ENCODE measurements around the gene KRT4. TPM values are rescaled to one million over a fixed set of nuclear protein-coding genes. Genes with fewer than 3 reads are reported as not detected.

Gene KRT4
- polyA plus RNA-seq, 6 donors from 2014 or later = not detected

- ATAC-seq (ENCODE audit: low read depth in 2 of 2) = no peak
- no peak overlapping the region for H3K4me3 Mint-ChIP-seq
- no peak for DNase-seq
- H3K27ac Mint-ChIP-seq = no peak overlapping the region
- H3K27me3 Mint-ChIP-seq = peaks cover 13 to 64% (median 19%) of the 10 kb centered on the region in 3 donors
- no peaks in the 10 kb centered on the region for H3K4me1 Mint-ChIP-seq
- H3K9me3 Mint-ChIP-seq = no peaks in the 10 kb centered on the region
- H3K36me3 Mint-ChIP-seq = no peaks in the 10 kb centered on the region
Observed at GRCh38 chr12:52823761-52824450, 10.0 kb upstream of the KRT4 start.

DNA sequence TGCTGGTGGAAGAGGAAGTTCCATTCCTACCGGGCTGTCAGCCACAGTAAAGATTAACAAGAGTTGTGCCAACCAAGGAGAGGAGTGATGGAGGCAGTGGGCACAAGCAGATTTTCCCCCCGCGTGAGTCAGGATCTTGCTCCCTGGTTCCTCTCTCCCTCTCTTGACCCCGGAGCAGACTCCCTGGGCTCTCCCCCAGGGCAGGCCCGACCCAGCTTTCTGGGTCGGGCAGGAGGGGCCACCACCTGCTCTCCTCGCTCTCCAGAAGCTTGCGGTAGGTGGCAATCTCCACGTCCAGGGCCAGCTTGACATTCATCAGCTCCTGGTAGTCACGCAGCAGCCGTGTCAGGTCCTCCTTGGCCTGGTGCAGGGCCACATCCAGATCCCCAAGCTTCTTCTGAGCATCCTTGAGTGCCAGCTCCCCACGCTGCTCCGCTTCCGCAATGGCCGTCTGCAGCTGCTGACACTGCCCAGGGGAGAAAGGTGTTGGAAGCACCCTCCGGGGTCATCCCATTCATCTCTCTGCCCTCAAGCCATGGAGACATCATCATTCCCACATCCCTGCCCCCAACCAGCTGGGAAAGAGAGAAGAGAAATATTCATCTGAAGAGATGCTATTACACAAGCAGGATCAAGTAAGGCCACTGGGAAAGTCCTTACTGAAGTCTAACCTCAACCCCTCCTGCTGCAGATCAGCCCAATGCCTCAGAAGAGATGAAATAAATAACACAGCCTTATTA, 9.0 kb upstream of the KRT4 start:
- Mint-ChIP-seq H3K27me3 (peaks cover 17 to 74% (median 29%) of the 10 kb centered on the region in 3 donors), H3K36me3 (no peaks in the 10 kb centered on the region), H3K27ac (no peak overlapping the region), H3K4me3 (no peak overlapping the region), H3K4me1 (no peaks in the 10 kb centered on the region), H3K9me3 (no peaks in the 10 kb centered on the region)
- DNase-seq (no peak), ATAC-seq (ENCODE audit: low read depth in 2 of 2) (no peak)

DNA sequence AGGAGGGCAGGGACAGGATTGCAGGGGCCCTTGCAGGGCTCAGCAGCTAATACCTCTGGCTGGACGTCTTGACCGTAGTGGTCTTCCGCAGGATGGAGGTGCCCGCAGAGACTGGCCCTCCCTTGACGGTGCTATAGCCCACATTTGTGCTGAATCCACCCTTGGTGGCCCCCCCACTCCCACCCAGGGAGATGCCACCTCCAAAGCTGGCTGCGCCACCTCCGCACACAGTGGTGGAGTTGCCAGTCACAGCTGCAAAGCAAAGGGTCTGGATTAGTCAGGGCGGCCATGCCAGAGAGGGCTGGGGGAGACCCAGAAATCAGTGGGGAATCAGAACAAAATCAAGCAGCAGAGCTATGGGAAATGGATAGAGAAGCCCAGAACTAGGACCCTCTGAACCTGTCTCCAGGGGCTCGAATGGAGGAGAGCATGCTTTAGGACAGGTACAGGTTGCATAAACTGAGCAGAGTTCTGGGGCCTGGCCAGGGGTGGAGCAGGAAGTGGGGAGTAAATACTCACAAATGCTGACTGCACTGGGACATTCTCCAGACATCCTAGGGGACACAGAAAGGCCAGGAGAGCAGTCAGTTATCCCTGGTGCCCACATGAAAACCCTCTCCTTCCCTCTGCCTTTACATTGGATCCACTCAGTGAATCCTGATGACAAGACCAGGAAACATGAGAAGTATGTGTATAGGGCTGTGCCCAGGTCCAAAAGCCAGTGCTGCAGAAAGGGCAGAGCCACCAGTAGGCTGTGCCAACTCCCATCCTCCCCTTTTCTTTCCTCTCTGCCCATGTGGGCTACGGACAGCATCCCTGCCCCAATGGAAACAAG, 8.1 kb upstream of the KRT4 start:
- no peak overlapping the region for H3K4me3 Mint-ChIP-seq
- peaks cover 16 to 77% (median 31%) of the 10 kb centered on the region in 3 donors for H3K27me3 Mint-ChIP-seq
- no peaks in the 10 kb centered on the region for H3K36me3 Mint-ChIP-seq

DNA sequence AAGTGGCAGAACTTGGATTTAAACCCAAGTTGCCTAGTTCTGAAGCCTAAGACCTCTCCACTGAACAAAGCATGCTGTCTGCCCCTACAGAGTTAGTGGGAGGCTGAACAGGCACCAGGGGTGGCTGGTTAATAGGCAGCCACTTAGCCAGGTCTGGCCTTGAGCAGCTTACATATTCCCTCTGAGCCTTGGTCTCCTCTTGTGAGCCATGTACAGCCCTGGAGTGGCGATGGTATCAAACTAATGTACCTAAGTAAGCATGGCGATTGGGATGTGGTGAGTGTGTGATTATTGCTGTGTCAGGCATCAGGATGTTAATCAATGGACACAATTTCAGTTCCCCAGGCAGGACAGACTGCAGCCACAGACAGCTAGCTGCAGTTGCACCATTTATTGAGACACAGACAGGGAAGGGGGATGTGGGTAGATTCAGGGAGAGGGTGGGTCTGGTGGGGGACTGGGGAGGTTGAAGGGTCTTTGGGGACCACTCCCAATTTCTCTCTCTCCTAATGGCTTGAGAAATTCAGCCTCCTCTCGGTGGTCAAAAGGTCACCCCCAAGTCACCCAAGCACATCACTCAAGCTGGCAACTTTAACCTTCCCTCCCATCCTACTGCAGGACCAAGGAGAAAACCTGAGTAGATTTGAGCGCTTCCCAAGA, 7.3 kb upstream of the KRT4 start:
- Mint-ChIP-seq H3K4me3 (no peak overlapping the region), H3K27me3 (peaks cover 12 to 70% (median 28%) of the 10 kb centered on the region in 3 donors), H3K36me3 (no peaks in the 10 kb centered on the region), H3K9me3 (no peaks in the 10 kb centered on the region), H3K27ac (no peak overlapping the region), H3K4me1 (no peaks in the 10 kb centered on the region)
- ATAC-seq (ENCODE audit: low read depth in 2 of 2) (no peak), DNase-seq (no peak)

More for the DNA sequence above, 8.1 kb upstream of the KRT4 start:
- DNase-seq (no peak), ATAC-seq (ENCODE audit: low read depth in 2 of 2) (no peak)
- H3K4me1 Mint-ChIP-seq = no peaks in the 10 kb centered on the region
- no peak overlapping the region for H3K27ac Mint-ChIP-seq
- no peaks in the 10 kb centered on the region for H3K9me3 Mint-ChIP-seq

DNA sequence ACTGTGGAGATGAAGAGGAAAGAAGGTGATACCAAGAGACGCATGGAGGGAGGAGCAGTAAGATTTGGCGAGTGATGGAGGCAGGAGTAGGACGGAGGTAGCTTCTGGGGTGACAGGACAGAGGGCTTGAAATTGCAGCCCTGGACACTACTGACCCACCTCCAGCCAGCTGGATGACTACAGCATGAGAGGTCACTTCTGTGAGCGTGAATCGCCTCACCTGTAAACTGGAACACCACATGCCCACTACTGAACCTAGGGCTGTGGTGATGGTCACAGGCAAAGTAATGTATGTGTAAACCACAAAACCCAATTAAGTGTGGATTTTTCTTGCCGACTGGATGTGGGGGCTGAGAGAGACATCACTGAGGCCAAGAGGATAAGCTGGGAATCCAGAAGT, 6.6 kb upstream of the KRT4 start:
- Mint-ChIP-seq H3K27me3 (peaks cover 12 to 63% (median 28%) of the 10 kb centered on the region in 3 donors), H3K4me1 (no peaks in the 10 kb centered on the region), H3K4me3 (no peak overlapping the region), H3K36me3 (no peaks in the 10 kb centered on the region), H3K27ac (peak overlapping the region in 1 of 6 donors; percentile 54), H3K9me3 (no peaks in the 10 kb centered on the region)
- no peak for DNase-seq
- no peak for ATAC-seq (ENCODE audit: low read depth in 2 of 2)

- Mint-ChIP-seq H3K27me3 (peaks cover 12 to 57% (median 28%) of the 10 kb centered on the region in 3 donors), H3K36me3 (no peaks in the 10 kb centered on the region)
- DNase-seq = no peak
Observed at GRCh38 chr12:52819731-52820510, 6.0 kb upstream of the KRT4 start.

DNA sequence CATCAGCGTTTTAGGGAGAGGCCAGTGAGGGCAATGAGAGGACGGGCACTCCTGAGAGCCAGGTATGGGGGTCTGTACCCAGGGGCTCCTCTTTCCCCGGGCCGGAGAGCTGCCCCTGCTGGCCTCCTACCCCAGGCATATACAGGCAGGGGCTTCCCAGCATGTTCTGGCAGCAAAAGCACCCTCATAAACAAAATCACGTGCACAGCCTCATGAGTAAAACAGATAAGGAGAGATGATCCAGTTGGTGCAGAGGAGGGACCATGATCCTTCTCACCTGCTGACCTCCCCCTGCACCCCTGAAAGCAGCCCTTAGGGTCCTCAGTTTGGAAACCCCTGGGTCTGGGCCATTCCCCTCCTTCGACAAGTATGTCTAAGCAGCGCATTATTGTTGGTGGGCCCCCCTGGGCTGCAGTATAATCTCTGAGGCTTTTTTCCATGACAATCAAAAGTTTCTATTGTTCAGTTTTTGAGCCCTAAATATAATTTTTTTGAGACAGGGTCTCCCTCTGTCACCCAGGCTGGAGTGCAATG, 5.0 kb upstream of the KRT4 start:
- Mint-ChIP-seq H3K4me3 (no peak overlapping the region), H3K36me3 (no peaks in the 10 kb centered on the region), H3K27ac (no peak overlapping the region), H3K27me3 (peaks cover 12 to 62% (median 28%) of the 10 kb centered on the region in 3 donors), H3K4me1 (no peaks in the 10 kb centered on the region), H3K9me3 (no peaks in the 10 kb centered on the region)
- ATAC-seq (ENCODE audit: low read depth in 2 of 2) = no peak
- no peak for DNase-seq

More at GRCh38 chr12:52819731-52820510, 6.0 kb upstream of the KRT4 start:
- H3K9me3 Mint-ChIP-seq = no peaks in the 10 kb centered on the region
- no peak for ATAC-seq (ENCODE audit: low read depth in 2 of 2)
- no peak overlapping the region for H3K4me3 Mint-ChIP-seq
- no peak overlapping the region for H3K27ac Mint-ChIP-seq
- H3K4me1 Mint-ChIP-seq = no peaks in the 10 kb centered on the region

- Mint-ChIP-seq H3K36me3 (no peaks in the 10 kb centered on the region), H3K4me3 (no peak overlapping the region), H3K27ac (no peak overlapping the region), H3K9me3 (no peaks in the 10 kb centered on the region), H3K27me3 (peaks cover 12 to 61% (median 28%) of the 10 kb centered on the region in 3 donors), H3K4me1 (no peaks in the 10 kb centered on the region)
- DNase-seq (no peak), ATAC-seq (ENCODE audit: low read depth in 2 of 2) (no peak)
Observed at GRCh38 chr12:52818388-52818787, 4.5 kb upstream of the KRT4 start.

DNA sequence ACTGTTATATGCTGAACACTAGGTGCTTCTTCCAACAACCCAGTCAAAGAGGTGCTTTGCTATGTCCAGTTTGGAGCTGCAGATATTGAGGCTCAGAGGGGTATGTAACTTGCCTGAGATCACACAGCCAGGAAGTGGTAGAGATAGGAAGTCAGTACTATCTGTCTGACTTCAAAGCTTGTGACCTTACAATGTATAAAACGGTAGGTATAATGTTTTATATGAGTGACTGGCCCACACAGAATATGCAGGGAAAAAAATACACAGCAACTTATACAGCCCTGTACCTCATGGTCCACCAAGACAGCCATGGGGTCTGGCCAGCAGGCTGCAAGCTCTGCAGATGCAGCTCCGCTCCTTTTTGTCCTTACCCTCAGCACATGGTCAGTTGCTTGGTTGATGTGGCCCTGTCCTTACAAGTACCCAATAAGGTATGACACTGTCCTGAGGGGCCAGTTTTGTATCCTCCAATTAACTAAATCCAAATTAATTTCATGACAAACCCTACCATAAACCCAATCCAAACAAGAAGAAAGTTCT, 3.9 kb upstream of the KRT4 start:
- Mint-ChIP-seq H3K27ac (no peak overlapping the region), H3K4me3 (no peak overlapping the region), H3K27me3 (peaks cover 12 to 55% (median 28%) of the 10 kb centered on the region in 3 donors), H3K9me3 (no peaks in the 10 kb centered on the region), H3K36me3 (no peaks in the 10 kb centered on the region), H3K4me1 (no peaks in the 10 kb centered on the region)
- no peak for ATAC-seq (ENCODE audit: low read depth in 2 of 2)
- DNase-seq = no peak

- Mint-ChIP-seq H3K36me3 (no peaks in the 10 kb centered on the region), H3K27ac (no peak overlapping the region), H3K4me1 (no peaks in the 10 kb centered on the region), H3K4me3 (no peak overlapping the region), H3K27me3 (peaks cover 12 to 54% (median 28%) of the 10 kb centered on the region in 3 donors), H3K9me3 (no peaks in the 10 kb centered on the region)
- DNase-seq (no peak), ATAC-seq (ENCODE audit: low read depth in 2 of 2) (no peak)
Observed at GRCh38 chr12:52817003-52817698, 3.2 kb upstream of the KRT4 start.

- H3K27ac Mint-ChIP-seq = no peak overlapping the region
- H3K36me3 Mint-ChIP-seq = no peaks in the 10 kb centered on the region
Observed at GRCh38 chr12:52815676-52816588, 2.0 kb upstream of the KRT4 start.

More at GRCh38 chr12:52815676-52816588, 2.0 kb upstream of the KRT4 start:
- H3K4me3 Mint-ChIP-seq = no peak overlapping the region
- H3K9me3 Mint-ChIP-seq = no peaks in the 10 kb centered on the region
- ATAC-seq (ENCODE audit: low read depth in 2 of 2) = no peak
- peaks cover 12 to 47% (median 28%) of the 10 kb centered on the region in 3 donors for H3K27me3 Mint-ChIP-seq
- no peaks in the 10 kb centered on the region for H3K4me1 Mint-ChIP-seq
- DNase-seq = no peak
